SKM-1 treated with dmso at 0.1 percent for 144 hours (cell line): ENCODE data around the gene NSD1.
"Not testable (repeated sequence)": the region's sequence is repeated elsewhere in the genome, so short reads cannot be mapped to it uniquely, and the experiment has no call there.

Source experiments
- DNase-seq: peaks from one replicate; lab custom pipeline; 2025; ENCODE audit not compliant: unreplicated experiment; lab: John Stamatoyannopoulos, UW

The NSD1 gene

GRCh38 chr5:177338251-177339106, 204.9 kb downstream of the NSD1 start:
- no peak for DNase-seq

- DNase-seq = no peak
Observed at GRCh38 chr5:177339107-177339638, 205.6 kb downstream of the NSD1 start.

- DNase-seq = not testable (repeated sequence)
Observed at GRCh38 chr5:177343000-177343399, 209.4 kb downstream of the NSD1 start.

- no peak for DNase-seq
Observed at GRCh38 chr5:177343777-177344176, 210.2 kb downstream of the NSD1 start.

GRCh38 chr5:177344891-177345290, 211.3 kb downstream of the NSD1 start:
- DNase-seq = no peak

- DNase-seq = no peak
Observed at GRCh38 chr5:177346820-177347219, 213.2 kb downstream of the NSD1 start.

GRCh38 chr5:177347699-177348098, 214.1 kb downstream of the NSD1 start:
- DNase-seq = no peak

GRCh38 chr5:177349362-177349647, 215.7 kb downstream of the NSD1 start:
- no peak for DNase-seq

GRCh38 chr5:177349762-177350161, 216.2 kb downstream of the NSD1 start:
- DNase-seq = no peak
